SU-DHL-6 (cell line): ENCODE results near the gene C3orf22.

Experiments
- H2AFZ ChIP-seq: fragments of 200-600 bp; sonication (generic); 2 replicates; pipeline ENCODE4 v1.6.1; 2014; ENCODE audit warnings: low read depth, mild to moderate bottlenecking, moderate library complexity, mixed read lengths, antibody characterized with exemption, low read length; ENCODE audit not compliant: severe bottlenecking
- H3F3A ChIP-seq: fragments of 200-600 bp; shearing (Covaris generic); 2 replicates; pipeline ENCODE4 v1.6.0; 2016; ENCODE audit warnings: antibody characterized with exemption, mild to moderate bottlenecking; ENCODE audit not compliant: insufficient read depth
- H3K27ac ChIP-seq: fragments of 200-600 bp; sonication (generic); 2 replicates; pipeline ENCODE4 v1.5.1; 2016; ENCODE audit warnings: low read depth, mild to moderate bottlenecking, low read length, moderate library complexity, mixed read lengths
- H3K27me3 ChIP-seq: fragments of 200-600 bp; sonication (generic), shearing (Covaris generic); 2 replicates; pipeline ENCODE4 v1.6.0; 2014; ENCODE audit warnings: mild to moderate bottlenecking, low read length
- H3K36me3 ChIP-seq: fragments of 200-600 bp; sonication (generic); 2 replicates; pipeline ENCODE4 v1.6.1; 2014; ENCODE audit warnings: mild to moderate bottlenecking, low read length, mixed read lengths
- H3K4me2 ChIP-seq: fragments of 300-600, 200-600 bp; shearing (Covaris generic), sonication (generic); 2 replicates; pipeline ENCODE4 v1.6.0; 2014; ENCODE audit warnings: low read length, low read depth, mild to moderate bottlenecking; ENCODE audit not compliant: poor library complexity, severe bottlenecking
- H3K4me3 ChIP-seq: fragments of 200-600 bp; sonication (generic); 2 replicates; pipeline ENCODE4 v1.5.1; 2014; ENCODE audit warnings: antibody characterized with exemption, low read length, mild to moderate bottlenecking, mixed read lengths; ENCODE audit not compliant: insufficient read depth, poor library complexity, severe bottlenecking
- H3K79me2 ChIP-seq: fragments of 200-600 bp; sonication (generic); 2 replicates; pipeline ENCODE4 v1.6.1; 2014; ENCODE audit warnings: mild to moderate bottlenecking, low read length, moderate library complexity; ENCODE audit not compliant: insufficient read depth
- H3K9ac ChIP-seq: fragments of 200-600 bp; sonication (generic); 2 replicates; pipeline ENCODE4 v1.7.0; 2014; ENCODE audit warnings: mild to moderate bottlenecking, low read length
- H3K9me2 ChIP-seq: fragments of 200-600 bp; sonication (generic); replicated peaks from 2 replicates; pipeline ENCODE4 v1.6.1; 2014; ENCODE audit warnings: low read length; ENCODE audit not compliant: insufficient read depth
- H3K9me3 ChIP-seq: fragments of 200-600 bp; sonication (generic); 2 replicates; pipeline ENCODE4 v1.6.1; 2014; ENCODE audit warnings: low read length, mixed read lengths; ENCODE audit not compliant: insufficient read depth
- H4K20me1 ChIP-seq: fragments of 200-600 bp; sonication (generic); 2 replicates; pipeline ENCODE4 v1.6.1; 2014; ENCODE audit warnings: low read depth, mild to moderate bottlenecking, antibody characterized with exemption, low read length, moderate library complexity, mixed read lengths
- EZH2phosphoT487 ChIP-seq: fragments of 200-600 bp; sonication (generic), shearing (Covaris generic); conservative IDR thresholded peaks from 2 replicates; pipeline ENCODE4 v1.6.1; 2018; ENCODE audit warnings: mild to moderate bottlenecking, antibody characterized with exemption, low read length, moderate library complexity, mixed read lengths
- TF ChIP-seq, protein P1 (sequence below): fragments of 200-600 bp; sonication (generic); IDR thresholded peaks from one replicate; pipeline ENCODE4 v1.5.1; 2017; ENCODE audit warnings: antibody characterized with exemption, mild to moderate bottlenecking, low read length, moderate library complexity; ENCODE audit not compliant: insufficient read depth, poor library complexity, severe bottlenecking

C3orf22 gene

DNA sequence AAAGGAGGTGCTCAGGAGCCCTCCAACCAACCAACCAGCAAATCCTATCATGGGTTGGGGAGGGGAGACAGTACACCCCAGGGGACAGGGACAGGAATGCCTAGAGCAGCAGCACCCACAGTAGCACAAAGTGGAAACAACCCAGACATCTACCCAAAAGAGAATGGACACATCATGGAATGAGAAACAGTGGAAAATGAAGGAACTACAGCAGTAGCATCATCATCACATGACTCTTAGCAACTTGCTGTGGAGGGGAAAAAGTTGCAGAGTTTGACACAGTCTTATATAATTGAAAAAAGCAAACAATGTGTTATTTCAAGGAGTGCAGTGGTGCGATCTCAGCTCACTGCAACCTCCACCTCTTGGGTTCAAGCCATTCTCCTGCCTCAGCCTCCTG, 11.0 kb downstream of the C3orf22 start:
- H3K36me3 ChIP-seq, result no peaks in the 10 kb centered on the region
- TF ChIP-seq EZH2phosphoT487, result no peak
- TF ChIP-seq, protein P1, sequence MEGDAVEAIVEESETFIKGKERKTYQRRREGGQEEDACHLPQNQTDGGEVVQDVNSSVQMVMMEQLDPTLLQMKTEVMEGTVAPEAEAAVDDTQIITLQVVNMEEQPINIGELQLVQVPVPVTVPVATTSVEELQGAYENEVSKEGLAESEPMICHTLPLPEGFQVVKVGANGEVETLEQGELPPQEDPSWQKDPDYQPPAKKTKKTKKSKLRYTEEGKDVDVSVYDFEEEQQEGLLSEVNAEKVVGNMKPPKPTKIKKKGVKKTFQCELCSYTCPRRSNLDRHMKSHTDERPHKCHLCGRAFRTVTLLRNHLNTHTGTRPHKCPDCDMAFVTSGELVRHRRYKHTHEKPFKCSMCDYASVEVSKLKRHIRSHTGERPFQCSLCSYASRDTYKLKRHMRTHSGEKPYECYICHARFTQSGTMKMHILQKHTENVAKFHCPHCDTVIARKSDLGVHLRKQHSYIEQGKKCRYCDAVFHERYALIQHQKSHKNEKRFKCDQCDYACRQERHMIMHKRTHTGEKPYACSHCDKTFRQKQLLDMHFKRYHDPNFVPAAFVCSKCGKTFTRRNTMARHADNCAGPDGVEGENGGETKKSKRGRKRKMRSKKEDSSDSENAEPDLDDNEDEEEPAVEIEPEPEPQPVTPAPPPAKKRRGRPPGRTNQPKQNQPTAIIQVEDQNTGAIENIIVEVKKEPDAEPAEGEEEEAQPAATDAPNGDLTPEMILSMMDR, result no peak
- H3K27ac ChIP-seq, result no peak overlapping the region
- H3K9ac ChIP-seq, result no peak overlapping the region
- H2AFZ ChIP-seq, result no peak overlapping the region
- H3K79me2 ChIP-seq, result no peaks in the 10 kb centered on the region
- H3K4me3 ChIP-seq, result no peak overlapping the region
- no peaks in the 10 kb centered on the region for H3K9me3 ChIP-seq
- H3K27me3 ChIP-seq, result no peaks in the 10 kb centered on the region
- H3K9me2 ChIP-seq, result no peaks in the 10 kb centered on the region
- no peak overlapping the region for H3K4me2 ChIP-seq
- no peaks in the 10 kb centered on the region for H3F3A ChIP-seq
- no peaks in the 10 kb centered on the region for H4K20me1 ChIP-seq

DNA sequence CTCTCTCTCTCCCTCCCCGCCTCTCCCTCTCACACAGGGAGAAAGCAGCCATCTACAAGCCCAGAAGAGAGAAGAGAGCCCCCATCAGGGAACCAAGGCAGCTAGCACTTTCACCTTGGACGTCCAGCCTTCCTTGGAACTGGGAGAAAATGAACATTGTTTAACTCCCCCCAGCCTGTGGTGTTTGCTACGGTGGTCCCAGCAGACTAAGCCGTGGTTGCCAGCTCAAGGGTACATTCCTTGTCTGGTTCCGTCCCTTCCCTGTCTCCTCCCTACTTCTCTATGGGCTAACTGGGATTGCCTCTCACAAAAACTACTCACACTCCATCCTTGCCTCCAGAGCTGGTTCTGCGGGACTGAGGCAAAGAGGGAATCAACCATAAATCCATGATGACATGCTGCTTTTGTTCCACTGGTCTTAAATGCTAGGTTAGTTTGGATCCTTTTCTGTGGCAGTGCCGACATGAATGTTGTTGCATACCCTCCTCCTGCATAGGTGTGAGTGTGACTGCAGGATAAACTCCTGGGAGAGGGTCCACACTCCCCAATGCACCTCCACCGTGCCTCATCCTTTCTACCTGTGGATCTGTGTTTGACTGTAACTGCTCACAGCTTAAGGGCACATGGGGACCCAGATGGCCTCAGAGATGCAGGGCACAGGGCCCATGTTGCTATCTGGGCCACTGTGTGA, 12.0 kb downstream of the C3orf22 start:
- Histone ChIP-seq H3K27me3 (no peaks in the 10 kb centered on the region), H3K9me2 (no peaks in the 10 kb centered on the region), H3K4me3 (no peak overlapping the region), H3K36me3 (no peaks in the 10 kb centered on the region), H4K20me1 (no peaks in the 10 kb centered on the region), H3K4me2 (no peak overlapping the region), H3K9me3 (no peaks in the 10 kb centered on the region), H3K9ac (no peak overlapping the region), H3K79me2 (no peaks in the 10 kb centered on the region), H3F3A (no peaks in the 10 kb centered on the region), H2AFZ (no peak overlapping the region), H3K27ac (no peak overlapping the region)
- TF ChIP-seq, protein P1, result no peak
- TF ChIP-seq EZH2phosphoT487, result no peak

DNA sequence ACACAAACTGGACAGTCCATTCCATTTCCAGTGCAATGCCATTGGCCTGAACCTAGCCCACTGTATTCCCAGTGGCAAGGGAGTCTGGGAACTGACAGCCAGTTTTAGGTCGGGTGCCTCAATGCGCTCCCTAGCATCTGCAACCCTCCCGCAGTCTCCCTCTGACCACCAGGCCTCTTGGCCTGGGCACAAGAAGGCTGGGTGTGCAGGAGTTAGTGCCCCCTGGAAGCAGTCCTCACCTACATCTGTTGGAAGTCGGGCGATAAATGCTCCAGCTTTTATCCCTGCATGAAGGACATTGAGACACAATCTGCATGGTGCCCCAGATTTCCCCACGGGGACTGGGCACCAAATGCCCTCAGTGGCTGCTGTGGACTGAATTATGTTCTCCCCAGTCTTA, 12.7 kb downstream of the C3orf22 start:
- Histone ChIP-seq H3K9ac (no peak overlapping the region), H3K27ac (no peak overlapping the region), H3K9me2 (no peaks in the 10 kb centered on the region), H3K27me3 (no peaks in the 10 kb centered on the region), H3F3A (no peaks in the 10 kb centered on the region), H3K4me2 (no peak overlapping the region), H3K4me3 (no peak overlapping the region), H3K36me3 (no peaks in the 10 kb centered on the region), H3K9me3 (no peaks in the 10 kb centered on the region), H4K20me1 (no peaks in the 10 kb centered on the region), H2AFZ (no peak overlapping the region), H3K79me2 (no peaks in the 10 kb centered on the region)
- TF ChIP-seq EZH2phosphoT487, result no peak
- TF ChIP-seq, protein P1, result no peak
